ENCODE measurements around the gene ID3.
A peak's percentile ranks its signal among the peaks of the same experiment; 100 is the strongest.

Gene ID3

GRCh38 chr1:23524716-23525401 is 34.4 kb downstream of the ID3 start:
- DNase-seq: peak; percentile 85

- DNase-seq: no peak
Measured at GRCh38 chr1:23524163-23524562, 35.1 kb downstream of the ID3 start.

GRCh38 chr1:23522244-23522982 is 36.9 kb downstream of the ID3 start:
- no peak for DNase-seq

GRCh38 chr1:23521588-23521987 is 37.7 kb downstream of the ID3 start:
- peak; percentile 38 for DNase-seq

- no peak for DNase-seq
Measured at GRCh38 chr1:23517581-23517980, 41.7 kb downstream of the ID3 start.

- DNase-seq: no peak
Measured at GRCh38 chr1:23515905-23516304, 43.4 kb downstream of the ID3 start.

GRCh38 chr1:23514111-23514679 is 45.1 kb downstream of the ID3 start:
- no peak for DNase-seq

- DNase-seq: no peak
Measured at GRCh38 chr1:23509896-23510295, 49.4 kb downstream of the ID3 start.

Measured in NCI-H510A (cell line).